HL-60 (cell line): ENCODE data around the gene EXOC6B.

Source experiments
- CTCF ChIP-seq: IDR thresholded peaks from one replicate; pipeline ENCODE4 v1.5.1; 2011; ENCODE audit warnings: low read length, control low read depth, inconsistent platforms; ENCODE audit not compliant: insufficient read depth
- POLR2AphosphoS5 ChIP-seq: IDR thresholded peaks from 2 replicates; pipeline ENCODE4 v1.6.1; 2012; ENCODE audit warnings: low read depth
- REST ChIP-seq: IDR thresholded peaks from 2 replicates; pipeline ENCODE4 v1.6.1; 2012; ENCODE audit warnings: low read depth; ENCODE audit not compliant: insufficient replicate concordance
- SPI1 ChIP-seq: IDR thresholded peaks from 2 replicates; pipeline ENCODE4 v1.6.1; 2012; ENCODE audit warnings: low read depth, mild to moderate bottlenecking, borderline replicate concordance

GRCh38 chr2:72237549-72237948, 588.3 kb downstream of the EXOC6B start:
- no peak for TF ChIP-seq POLR2AphosphoS5
- TF ChIP-seq CTCF, result no peak
- no peak for TF ChIP-seq SPI1
- TF ChIP-seq REST, result no peak
